ENCODE measurements around the gene RPN2.

RPN2 gene

DNA sequence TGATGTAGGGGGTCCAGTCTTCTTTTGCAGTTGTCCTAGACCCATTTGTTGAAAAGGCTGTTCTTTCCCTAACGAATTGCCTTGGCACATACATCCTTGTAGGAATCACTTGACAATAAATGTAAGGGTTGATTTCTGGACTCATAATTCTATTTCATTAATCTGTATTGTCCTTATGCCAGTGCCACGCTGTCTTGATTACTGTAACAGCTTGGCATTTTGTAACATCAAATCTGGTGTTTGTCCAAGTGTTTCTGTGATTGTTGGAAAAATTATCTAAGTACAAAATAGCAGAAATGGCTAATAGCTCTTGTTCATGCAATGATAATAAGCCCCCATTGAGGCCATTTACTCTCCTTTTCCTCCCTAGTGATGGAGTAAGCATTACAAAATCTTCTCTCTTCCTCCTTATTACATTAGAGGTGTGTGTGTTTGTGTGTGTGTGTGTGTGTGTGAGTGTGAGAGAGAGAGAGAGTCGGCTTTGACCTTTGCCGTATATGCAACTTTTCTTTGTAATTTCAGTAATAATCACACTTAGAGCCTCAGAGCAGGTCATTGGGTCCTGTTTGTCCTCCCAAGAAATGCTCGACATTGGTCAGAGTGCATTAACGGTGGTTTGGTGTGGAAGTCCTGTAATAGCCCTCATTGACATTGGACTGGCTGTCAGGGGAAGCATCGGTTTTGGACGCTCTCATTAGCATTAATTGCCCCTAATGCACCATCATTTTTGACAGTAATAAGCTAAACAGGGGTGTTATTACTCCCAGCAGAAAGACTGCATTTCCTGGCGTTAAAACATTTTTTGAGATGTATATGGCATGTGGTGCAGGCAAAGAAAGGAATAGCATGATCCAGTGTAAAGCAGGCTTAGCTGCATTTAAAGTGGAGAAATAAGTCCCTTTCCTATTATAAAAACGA is 40.9 kb downstream of the RPN2 start:
- DNase-seq: no peak

DNA sequence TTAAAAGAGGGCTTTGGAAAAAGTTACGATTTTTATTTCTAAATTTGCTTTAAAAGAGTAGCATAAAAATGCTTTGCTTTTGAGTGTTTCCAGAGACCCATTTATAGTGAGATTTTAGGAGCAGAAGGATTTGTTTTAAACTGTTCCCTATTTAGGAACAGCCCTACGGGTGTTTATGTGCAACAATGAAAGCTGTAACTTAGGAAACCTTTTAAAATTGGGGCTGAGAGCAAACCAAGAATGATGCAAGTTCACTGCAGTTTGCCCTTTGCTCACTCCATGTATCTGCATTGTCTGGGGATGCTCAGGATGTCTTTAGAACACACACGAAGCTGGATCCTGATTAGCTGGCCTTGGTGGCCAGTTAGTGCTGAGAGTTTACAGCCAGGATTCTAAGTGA is 41.6 kb downstream of the RPN2 start:
- DNase-seq: no peak

DNA sequence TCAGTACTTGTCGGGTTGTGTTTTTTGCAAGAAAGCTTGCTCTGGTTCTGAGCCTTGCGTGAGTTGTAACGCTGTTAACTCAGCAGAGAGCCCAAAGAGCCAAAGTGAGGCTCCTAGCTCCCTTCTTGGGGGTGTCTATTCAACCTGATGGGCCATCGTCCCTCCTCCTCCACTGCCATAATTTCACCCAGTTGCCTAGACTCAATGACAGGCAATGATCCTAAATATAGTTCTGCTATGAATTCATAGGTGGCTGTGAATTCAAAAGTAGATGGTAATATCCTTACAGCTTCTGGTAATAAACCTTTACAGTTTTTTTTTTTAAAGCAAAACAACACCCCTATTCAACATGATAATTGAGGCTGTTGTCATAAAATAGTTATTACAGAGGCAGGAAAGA is 43.0 kb downstream of the RPN2 start:
- no peak for DNase-seq

DNA sequence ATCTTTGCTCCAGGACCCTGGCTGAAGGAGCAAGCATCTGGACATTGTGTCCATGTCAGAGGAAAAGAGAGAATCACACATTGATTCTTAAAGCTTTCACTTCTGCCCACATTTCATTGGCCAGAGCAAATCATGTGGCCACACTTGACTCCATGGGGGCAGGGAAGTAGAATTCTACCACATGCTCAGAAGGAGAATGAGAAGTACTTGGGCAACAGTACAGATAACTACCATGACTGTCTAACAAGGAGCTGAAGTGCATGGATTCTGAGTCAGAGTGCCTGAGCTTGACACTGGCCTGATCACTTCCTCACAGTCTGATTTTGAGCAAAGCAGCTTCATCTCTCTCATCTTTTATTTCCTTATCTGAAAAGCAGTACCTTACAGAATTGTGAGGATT is 43.9 kb downstream of the RPN2 start:
- DNase-seq: no peak

DNA sequence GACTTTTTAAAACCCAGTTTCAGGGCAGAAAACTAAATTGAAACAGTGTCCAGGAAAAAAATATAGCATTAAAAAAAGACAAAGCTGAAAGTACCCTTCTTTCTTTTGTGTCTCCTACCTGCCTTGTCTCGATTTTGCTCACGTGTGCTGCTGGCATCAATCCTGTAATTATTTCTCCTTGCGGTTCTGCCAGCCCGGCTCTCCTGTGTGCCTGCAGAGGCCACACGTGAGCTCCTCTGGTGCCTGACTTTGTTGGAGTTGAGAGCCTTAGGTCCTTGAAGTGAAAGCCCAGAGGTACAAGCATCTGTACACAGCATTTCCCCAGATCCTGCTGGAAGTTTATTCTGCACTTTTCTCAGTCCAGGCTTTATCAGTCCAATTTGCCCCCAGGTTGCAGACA is 46.0 kb downstream of the RPN2 start:
- no peak for DNase-seq

DNA sequence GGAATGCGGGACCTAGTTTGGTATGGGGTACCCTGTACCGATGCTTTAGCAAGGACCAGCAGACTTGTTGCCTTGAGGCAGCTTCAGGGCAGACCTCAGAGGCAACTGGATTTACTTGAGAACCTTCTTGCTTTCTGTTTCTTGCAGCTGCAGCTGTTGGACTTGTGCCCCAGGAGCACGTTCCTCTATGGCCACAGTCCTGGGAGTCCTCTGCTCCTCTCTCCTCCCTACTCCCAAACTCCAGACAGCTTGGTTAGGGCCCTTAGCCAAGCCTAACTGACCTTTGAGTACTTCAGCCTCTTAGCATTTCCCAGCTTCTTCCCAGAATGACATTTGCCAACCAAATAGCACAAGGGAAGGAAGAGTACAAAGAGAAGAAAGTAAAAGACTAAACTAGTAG is 47.8 kb downstream of the RPN2 start:
- DNase-seq: no peak

DNA sequence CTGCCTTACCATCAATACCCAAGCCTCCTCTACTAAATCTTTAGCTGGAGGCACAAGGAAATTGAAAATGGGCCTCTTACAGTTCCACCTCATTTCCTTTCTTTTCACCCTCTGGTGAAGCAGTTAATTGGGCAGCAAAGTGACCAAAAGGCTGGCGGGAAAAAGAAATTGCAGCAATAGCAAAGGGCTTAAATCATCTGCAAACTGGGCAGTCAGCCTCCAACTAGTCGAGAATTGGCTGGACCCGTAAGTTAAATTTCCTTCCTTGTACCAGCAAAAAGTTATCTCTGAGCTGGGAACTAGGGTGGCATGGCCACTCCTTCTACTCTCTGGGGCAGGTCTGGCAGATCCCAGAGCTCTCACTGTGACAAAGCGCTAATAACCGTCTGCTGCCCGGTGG is 49.0 kb downstream of the RPN2 start:
- DNase-seq: no peak

DNA sequence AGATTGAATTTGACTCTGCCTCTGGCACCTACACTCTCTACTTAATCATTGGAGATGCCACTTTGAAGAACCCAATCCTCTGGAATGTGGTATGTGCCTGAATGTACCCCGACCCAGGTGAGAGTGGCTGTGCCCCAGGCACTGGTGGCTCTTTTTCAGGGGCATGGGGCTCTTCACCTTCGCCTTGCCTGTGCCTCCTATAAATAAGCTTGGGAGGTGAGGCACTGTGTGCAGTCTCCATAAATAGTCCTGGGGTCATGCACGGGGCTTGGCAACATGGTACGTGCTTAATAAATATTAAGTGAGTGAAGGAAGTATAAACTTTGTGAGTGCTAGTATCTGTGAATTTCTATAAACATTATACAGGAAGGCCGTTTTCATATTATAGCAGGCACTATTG is 49.5 kb downstream of the RPN2 start:
- DNase-seq: no peak

DNA sequence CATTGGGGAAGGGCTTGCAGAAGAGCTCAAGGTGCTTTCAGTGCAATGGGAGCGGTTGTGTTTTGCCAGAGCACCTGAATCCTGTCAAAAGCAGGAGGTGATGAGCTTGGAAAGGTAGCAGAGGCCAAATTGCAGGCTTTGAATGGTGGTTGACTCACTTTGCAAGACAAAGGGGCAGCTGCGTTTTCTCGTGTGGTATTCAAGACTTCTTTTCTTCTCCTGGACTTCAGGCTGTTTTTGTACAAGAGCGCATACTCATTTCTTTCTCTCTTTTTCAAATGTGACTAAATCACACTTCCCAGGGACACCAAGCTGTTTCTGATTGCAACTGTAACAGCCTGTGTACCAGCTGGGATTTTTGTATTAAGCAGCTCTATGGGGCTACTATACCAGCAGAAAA is 50.2 kb downstream of the RPN2 start:
- no peak for DNase-seq

DNA sequence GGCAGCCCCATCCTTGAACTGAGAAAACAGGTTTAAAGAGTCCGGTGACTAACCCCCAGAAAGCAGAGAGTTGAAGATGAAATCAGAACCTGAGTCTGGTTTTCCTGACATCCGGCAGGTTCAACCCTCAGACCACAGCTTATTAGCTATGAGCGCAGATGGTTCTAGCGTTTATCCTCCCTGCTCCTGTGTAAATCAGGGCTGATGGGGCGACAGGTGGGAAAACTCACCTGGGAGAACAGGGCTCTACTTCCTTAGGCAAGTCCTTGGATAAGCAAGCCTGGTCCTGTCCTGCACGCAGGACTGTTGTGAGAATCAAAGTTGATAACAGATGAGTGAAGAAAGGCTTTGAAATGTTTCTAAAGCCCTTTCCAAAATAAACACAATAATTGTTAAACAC is 51.1 kb downstream of the RPN2 start:
- no peak for DNase-seq

DNA sequence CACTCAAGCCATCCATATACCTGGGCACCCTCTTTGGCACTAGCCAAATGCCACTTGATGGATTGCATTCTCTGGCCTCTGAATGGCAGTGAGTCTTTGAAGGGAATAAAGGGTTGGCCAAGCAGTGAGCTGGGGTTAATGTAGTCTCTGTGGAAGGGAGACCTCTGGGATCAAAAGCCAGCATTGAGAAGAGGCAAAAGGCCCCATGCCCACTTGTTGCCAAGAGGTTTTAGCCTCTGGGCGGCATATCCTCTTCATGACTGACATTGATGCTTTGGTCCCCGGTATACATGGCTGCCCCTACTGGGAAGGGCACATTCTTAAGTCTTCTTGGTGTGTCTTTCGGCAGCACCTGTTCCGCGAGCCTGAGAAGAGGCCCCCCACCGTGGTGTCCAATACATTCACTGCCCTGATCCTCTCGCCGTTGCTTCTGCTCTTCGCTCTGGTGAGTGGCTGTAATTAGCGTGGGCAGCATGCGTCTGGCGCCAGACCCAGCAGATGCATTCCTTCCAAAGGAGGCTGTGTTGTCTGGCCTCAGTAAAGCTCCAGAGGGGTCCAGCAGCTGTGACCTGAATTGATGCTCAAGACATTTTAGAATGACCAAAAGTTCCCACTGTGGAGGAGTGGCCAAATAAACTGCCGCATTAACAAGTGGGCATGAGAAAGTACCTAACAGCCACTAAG is 53.0 kb downstream of the RPN2 start:
- DNase-seq: no peak

DNA sequence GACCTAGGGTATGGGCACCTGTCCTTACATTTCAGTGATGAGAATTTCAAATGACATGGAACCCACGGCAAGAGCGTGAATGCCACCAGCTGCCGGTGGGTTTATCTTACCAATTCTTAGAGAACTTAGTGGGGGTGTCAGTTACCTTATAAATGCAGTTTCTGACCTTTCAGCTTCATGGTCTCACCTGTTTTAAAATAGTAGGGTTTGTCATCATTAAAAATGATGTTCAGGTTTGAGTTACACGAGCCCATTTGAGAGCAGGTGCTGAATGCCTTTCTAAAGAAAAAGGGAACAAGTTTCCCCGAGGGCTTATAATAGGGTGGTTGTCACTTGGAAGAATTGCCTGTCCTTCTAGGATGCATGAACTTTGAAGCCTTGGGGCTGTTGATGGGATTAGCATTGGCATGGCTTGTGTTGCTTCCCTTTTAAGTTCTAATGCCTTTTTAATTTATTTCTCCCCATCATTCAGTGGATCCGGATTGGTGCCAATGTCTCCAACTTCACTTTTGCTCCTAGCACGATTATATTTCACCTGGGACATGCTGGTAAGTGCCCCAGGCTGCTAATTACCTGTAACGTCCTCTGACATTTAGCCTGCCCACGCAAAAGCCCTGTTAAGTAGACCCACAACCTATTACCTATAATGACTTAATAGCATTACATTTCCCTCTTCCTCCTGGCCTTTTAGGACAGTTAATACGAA is 54.6 kb downstream of the RPN2 start:
- DNase-seq: no peak

DNA sequence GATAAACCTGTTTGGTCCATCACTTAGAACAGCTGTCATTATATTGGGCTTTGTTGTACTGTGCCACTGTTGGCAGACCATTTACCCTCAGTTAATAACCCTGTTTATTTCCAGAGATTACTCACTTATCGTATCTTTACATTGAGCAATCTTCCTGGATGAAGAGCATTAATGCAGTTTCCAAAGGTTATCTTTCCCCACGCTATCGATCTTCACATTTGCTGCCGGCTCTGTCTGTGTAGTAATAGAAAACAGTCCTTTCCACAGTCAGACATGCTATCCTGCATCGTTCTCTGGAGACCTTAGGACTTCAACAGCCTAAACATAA is 55.1 kb downstream of the RPN2 start:
- DNase-seq: no peak

DNA sequence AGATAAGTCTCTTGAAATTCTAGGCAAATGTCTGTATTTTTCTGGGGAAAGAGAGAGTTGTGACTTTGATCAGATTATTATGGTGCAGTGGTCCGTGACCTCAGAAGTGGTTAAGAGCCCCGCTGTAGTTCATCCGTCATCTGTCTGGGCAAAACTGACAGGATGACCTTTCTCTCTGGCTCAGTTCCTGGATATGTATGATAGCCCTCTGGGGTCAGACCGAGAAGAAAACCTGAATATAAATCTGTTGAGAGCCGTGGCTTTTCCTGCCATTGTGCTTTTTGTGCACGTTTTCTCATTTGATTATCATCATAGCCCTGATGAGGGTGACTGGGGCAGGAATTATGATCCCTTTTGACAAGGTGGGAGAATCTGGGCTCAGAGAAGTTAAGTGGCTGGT is 55.9 kb downstream of the RPN2 start:
- no peak for DNase-seq

DNA sequence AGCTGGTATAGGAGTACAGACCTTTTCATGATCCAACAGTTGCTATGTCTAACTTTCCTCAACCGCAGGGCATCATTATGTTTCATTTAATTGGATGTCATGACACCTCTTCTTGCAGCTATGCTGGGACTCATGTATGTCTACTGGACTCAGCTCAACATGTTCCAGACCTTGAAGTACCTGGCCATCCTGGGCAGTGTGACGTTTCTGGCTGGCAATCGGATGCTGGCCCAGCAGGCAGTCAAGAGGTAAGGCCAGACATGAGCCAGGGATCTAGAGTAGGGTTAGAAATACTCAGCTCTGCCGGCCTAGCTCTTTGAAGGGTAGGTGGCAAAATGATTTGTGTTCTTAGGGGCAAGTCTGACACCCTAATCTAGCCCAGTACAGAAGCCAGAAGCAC is 57.3 kb downstream of the RPN2 start:
- no peak for DNase-seq

DNA sequence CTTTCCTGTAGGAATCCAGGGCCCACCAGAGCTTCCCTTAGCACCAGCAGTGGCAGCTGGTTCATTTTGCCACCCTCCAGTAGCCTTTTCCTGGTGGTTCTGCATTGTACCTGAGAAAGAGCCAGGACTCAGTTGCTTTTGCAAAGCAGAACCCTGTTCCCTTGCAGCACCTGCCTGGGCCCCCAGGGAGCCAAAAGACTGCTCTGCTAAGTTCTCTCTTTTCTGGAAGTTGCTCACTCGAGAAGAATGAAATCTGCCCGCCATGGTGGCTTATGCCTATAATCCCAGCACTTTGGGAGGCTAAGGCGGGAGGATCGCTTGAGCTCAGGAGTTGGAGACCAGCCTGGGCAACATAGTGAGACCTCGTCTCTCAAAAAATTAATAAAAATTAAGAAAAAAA is 58.5 kb downstream of the RPN2 start:
- DNase-seq: no peak

DNA sequence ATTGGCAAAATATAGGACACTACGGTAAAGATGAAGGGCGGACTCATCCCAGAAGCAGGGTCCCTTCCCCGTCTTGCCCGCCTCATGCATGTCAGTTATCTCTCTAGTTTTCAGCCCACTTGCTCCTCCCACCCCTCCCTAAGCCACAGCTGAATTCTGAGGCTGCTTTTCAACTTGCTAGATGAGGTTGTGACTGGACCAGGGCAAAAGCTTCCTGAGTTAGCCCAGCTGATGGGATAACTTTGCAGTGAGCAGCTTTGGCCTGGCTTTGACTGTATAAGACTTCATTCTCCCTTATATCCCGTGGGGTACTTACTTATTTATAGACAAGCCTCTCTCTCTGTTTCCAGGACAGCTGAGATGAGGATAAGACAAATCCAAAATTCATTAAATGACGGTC is 59.3 kb downstream of the RPN2 start:
- no peak for DNase-seq

DNA sequence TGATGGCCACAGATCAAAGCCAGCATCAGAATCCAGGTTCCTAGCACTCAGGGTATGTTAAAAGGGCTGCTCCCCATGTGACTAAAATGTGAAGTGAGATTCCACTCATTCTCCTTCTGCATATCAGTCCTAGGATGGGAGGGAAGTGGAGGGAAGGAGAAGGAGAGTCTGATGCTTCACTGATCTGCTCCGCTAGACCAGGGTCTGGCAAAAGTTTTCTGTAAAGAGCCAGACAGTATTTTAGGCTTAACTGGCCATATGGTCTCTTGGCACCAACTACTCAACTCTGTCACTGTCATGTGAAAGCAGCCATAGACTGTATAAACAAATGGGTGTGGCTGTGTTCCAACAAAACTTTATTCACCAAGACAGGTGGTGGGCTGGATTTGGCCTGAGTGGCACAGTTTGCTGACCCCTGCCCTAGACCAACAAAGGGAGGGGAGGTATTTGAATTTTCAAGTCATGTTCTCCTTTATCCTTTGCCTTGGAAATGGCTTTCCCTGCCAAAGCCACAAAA is 59.9 kb downstream of the RPN2 start:
- no peak for DNase-seq

DNA sequence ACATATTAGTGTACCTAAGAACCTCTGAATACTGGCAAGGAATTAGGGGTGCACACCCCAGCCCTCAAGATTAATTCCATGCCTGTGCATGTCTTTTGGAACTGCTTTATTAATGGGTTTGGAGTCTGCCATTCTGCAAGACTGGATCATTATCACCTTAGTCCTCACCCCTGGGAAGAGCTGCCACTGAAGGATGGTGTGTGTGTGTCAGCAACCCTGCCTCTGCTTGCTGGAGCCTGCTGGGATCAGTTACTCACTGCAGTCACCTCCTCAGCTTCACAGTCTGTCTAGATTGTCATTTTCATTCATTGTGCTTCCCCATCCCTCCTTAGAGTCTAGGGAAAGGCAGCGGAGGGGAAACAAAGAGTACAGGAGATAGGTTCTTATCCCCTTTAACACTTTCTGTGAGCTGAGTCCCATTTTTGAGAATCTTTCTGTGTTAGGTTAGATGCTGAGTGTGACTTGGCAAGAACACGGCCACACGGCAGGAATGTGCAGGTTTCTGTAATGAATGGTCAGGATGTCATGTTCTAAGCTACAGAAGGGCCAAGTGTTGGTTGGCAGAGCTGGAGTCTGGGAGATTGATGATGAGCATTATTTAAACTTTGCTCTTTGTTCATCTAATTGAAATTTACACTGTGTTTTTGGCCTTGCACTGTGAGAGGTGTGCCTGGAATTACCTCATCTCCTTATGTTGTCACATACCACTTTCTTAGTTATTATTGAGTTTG is 61.4 kb downstream of the RPN2 start:
- DNase-seq: no peak

DNA sequence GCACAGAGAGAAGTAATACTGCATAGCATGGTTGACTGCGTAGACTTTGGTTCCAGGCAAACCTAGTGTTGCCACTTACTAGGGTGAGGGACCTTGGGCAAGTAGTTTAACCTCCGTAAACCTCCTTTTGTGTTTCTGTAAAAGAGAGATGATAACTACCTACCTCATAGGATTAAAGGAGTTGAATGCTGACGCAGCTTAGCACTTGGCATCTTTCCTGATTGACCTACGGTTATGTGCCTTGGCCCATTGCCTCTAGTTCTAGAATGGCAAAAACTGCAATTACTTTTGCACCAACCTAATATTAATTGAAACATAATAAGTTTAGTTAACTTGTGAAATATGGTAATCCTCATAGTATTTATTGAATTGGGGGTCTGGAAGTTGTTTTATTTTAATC is 63.4 kb downstream of the RPN2 start:
- no peak for DNase-seq

DNA sequence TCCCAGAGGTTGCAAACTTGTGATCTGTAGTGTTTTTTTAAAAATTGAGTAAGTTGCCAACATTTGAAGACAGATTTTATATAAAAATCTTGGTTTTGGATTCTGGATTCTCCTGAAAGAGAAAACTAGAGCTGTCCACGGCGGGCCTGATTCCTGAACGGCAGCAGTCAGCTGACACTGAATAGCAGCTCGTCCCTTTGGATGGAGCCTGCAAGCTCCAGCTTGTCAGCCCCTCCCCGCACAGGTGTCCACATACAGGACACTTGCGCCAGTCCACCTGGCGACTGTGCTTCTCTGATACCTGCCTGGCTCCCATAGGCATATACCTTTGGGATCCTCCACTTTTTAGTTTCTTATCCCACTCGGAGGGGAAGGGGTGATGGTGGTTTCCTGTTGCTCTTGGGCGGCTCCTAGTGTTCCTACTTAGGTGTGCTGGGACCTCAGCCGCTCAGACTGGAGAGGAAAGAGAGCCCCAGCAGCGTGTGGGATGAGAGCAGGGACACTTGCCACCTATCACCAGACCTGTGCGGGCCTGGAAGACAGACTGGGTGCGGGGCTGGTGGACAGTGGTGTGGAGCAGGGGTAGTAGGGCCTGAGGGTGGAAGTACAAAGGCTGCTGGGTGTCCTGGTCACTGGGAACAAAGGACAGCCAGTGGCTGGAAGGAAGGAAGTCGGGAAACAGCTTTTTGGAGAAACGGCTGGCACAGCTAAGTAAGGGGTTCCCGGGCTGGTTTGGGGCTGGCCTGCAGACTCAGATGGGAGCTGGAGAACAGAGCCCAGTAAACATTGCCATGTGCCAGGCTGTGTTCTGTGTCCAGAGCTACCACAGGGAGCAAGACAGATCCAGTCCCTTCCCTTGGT is 64.2 kb downstream of the RPN2 start:
- no peak for DNase-seq

DNA sequence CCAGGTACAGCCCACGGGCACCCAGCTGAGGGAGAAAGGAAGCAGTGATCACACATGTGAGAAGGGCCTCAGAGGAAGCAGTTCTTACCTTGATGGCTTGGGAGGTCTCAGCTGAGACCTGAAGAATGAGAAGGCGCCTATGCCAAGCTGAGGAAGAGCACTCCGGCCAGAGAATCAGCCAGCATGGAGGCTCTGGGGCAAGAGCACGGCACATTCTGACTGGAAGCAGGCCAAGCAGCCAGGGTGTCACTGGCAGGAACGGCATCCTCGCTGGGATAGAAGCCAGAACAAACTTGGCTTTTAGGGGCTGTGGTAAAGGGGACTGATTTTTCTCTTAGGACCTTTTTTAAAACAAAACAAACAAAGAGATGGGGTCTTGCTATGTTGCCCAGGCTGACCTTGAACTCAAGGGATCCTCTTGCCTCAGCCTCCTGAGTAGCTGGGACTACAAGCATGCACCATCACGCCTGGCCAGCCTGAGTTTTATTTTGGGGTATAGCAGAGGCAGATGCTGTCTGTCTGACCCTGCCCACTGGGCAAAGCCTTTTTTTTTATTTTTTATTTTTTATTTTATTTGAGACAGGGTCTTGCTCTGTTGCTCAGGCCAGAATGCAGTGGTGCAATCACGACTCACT is 64.9 kb downstream of the RPN2 start:
- DNase-seq: no peak

Data from activated gamma-delta T cell treated with Interleukin-2 at 50 U/mL for 16 hours (primary cell).